Measurements from ENCODE around the gene FRMPD1.
A peak's percentile ranks its signal among the peaks of the same experiment; 100 is the strongest.
"Not testable (repeated sequence)": the region's sequence is repeated elsewhere in the genome, so short reads cannot be mapped to it uniquely, and the experiment has no call there.

The FRMPD1 gene

GRCh38 chr9:37732086-37732741 is 81.5 kb downstream of the FRMPD1 start:
- DNase-seq (ENCODE audit: extremely low read depth in 1 of 2, low read depth in 1 of 2), result no peak

- DNase-seq (ENCODE audit: extremely low read depth in 1 of 2, low read depth in 1 of 2), result no peak
Observed at GRCh38 chr9:37732952-37733351, 82.2 kb downstream of the FRMPD1 start.

GRCh38 chr9:37739222-37739621 is 88.5 kb downstream of the FRMPD1 start:
- DNase-seq (ENCODE audit: extremely low read depth in 1 of 2, low read depth in 1 of 2), result no peak

- DNase-seq (ENCODE audit: extremely low read depth in 1 of 2, low read depth in 1 of 2), result no peak
Observed at GRCh38 chr9:37740128-37740527, 89.4 kb downstream of the FRMPD1 start.

GRCh38 chr9:37740631-37741328 is 90.0 kb downstream of the FRMPD1 start:
- DNase-seq (ENCODE audit: extremely low read depth in 1 of 2, low read depth in 1 of 2), result no peak

GRCh38 chr9:37745970-37746369 is 95.2 kb downstream of the FRMPD1 start:
- no peak for DNase-seq (ENCODE audit: extremely low read depth in 1 of 2, low read depth in 1 of 2)

GRCh38 chr9:37746448-37747270 is 95.9 kb downstream of the FRMPD1 start:
- no peak for DNase-seq (ENCODE audit: extremely low read depth in 1 of 2, low read depth in 1 of 2)

GRCh38 chr9:37747271-37747753 is 96.6 kb downstream of the FRMPD1 start:
- peak; percentile 20 to 27 for DNase-seq (ENCODE audit: extremely low read depth in 1 of 2, low read depth in 1 of 2)

GRCh38 chr9:37749129-37749528 is 98.4 kb downstream of the FRMPD1 start:
- DNase-seq (ENCODE audit: extremely low read depth in 1 of 2, low read depth in 1 of 2), result no peak

- DNase-seq (ENCODE audit: extremely low read depth in 1 of 2, low read depth in 1 of 2), result no peak
Observed at GRCh38 chr9:37751186-37751585, 100.4 kb downstream of the FRMPD1 start.

GRCh38 chr9:37751704-37752103 is 101.0 kb downstream of the FRMPD1 start:
- DNase-seq (ENCODE audit: extremely low read depth in 1 of 2, low read depth in 1 of 2), result not testable (repeated sequence)

GRCh38 chr9:37752112-37752511 is 101.4 kb downstream of the FRMPD1 start:
- not testable (repeated sequence) for DNase-seq (ENCODE audit: extremely low read depth in 1 of 2, low read depth in 1 of 2)

GRCh38 chr9:37752642-37753488 is 102.1 kb downstream of the FRMPD1 start:
- no peak for DNase-seq (ENCODE audit: extremely low read depth in 1 of 2, low read depth in 1 of 2)

GRCh38 chr9:37753489-37754190 is 102.9 kb downstream of the FRMPD1 start, which contains the start of gene TRMT10B:
Gene TRMT10B, plus strand, starts transcription at chr9:37753805. Its CDS starts 8,127 bp downstream, at chr9:37761932.
- peak; percentile 39 to 62 for DNase-seq (ENCODE audit: extremely low read depth in 1 of 2, low read depth in 1 of 2)

- DNase-seq (ENCODE audit: extremely low read depth in 1 of 2, low read depth in 1 of 2), result no peak
Observed at GRCh38 chr9:37758747-37759146, 108.0 kb downstream of the FRMPD1 start.

- DNase-seq (ENCODE audit: extremely low read depth in 1 of 2, low read depth in 1 of 2), result no peak
Observed at GRCh38 chr9:37760416-37761161, 109.8 kb downstream of the FRMPD1 start.

GRCh38 chr9:37761511-37761910 is 110.8 kb downstream of the FRMPD1 start:
- DNase-seq (ENCODE audit: extremely low read depth in 1 of 2, low read depth in 1 of 2), result no peak

- not testable (repeated sequence) for DNase-seq (ENCODE audit: extremely low read depth in 1 of 2, low read depth in 1 of 2)
Observed at GRCh38 chr9:37765263-37765662, 114.5 kb downstream of the FRMPD1 start.

- DNase-seq (ENCODE audit: extremely low read depth in 1 of 2, low read depth in 1 of 2), result no peak
Observed at GRCh38 chr9:37769306-37769705, 118.6 kb downstream of the FRMPD1 start.
